ENCODE data around the gene B3GNT8. TPM values are rescaled to one million over a fixed set of nuclear protein-coding genes. Genes with fewer than 3 reads are reported as not detected.
A peak's percentile ranks its signal among the peaks of the same experiment; 100 is the strongest.
"Not testable (repeated sequence)": the region's sequence is repeated elsewhere in the genome, so short reads cannot be mapped to it uniquely, and the experiment has no call there.

Gene B3GNT8, protein sequence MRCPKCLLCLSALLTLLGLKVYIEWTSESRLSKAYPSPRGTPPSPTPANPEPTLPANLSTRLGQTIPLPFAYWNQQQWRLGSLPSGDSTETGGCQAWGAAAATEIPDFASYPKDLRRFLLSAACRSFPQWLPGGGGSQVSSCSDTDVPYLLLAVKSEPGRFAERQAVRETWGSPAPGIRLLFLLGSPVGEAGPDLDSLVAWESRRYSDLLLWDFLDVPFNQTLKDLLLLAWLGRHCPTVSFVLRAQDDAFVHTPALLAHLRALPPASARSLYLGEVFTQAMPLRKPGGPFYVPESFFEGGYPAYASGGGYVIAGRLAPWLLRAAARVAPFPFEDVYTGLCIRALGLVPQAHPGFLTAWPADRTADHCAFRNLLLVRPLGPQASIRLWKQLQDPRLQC
- 1 to 10 TPM; 3.6 to 9.1 TPM for total RNA-seq

GRCh38 chr19:41426952-41427646 lies at the start of gene B3GNT8:
TSS of gene B3GNT8 (minus strand) at chr19:41427374. CDS start at chr19:41426778, 596 bp downstream.
- H3K9me3 ChIP-seq = no peaks in the 10 kb centered on the region
- peak; percentile 83 for ATAC-seq
- intact Hi-C loops (cut with DNase I) = no loop called here
- peak; percentile 62 to 80 (median 74) for DNase-seq
- no peak within 1 kb of the TSS for H3K4me3 ChIP-seq
- H3K36me3 ChIP-seq (replicated peaks in 1 of 2; ENCODE audit: insufficient read depth in 1 of 2, low read depth in 2 of 2) = peaks cover 0 to 22% of the 10 kb centered on the region in 2 donors
- no peaks in the 10 kb centered on the region for H3K27me3 ChIP-seq
- peaks cover 9% of the 10 kb centered on the region for H3K4me1 ChIP-seq
- TF ChIP-seq POLR2A (IDR thresholded peaks at IDR 0.05) = peak; percentile 15 to 71 (median 67)
- TF ChIP-seq, protein P1, sequence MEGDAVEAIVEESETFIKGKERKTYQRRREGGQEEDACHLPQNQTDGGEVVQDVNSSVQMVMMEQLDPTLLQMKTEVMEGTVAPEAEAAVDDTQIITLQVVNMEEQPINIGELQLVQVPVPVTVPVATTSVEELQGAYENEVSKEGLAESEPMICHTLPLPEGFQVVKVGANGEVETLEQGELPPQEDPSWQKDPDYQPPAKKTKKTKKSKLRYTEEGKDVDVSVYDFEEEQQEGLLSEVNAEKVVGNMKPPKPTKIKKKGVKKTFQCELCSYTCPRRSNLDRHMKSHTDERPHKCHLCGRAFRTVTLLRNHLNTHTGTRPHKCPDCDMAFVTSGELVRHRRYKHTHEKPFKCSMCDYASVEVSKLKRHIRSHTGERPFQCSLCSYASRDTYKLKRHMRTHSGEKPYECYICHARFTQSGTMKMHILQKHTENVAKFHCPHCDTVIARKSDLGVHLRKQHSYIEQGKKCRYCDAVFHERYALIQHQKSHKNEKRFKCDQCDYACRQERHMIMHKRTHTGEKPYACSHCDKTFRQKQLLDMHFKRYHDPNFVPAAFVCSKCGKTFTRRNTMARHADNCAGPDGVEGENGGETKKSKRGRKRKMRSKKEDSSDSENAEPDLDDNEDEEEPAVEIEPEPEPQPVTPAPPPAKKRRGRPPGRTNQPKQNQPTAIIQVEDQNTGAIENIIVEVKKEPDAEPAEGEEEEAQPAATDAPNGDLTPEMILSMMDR (IDR thresholded peaks at IDR 0.05) = no peak
- H3K27ac ChIP-seq = peak within 1 kb of the TSS; percentile 78 to 85 (median 81)
- 27 to 55% methylated on average over 12 to 19 of the region's 19 CpGs for WGBS, 2 donors

GRCh38 chr19:41476583-41476982 lies 49.4 kb upstream of the B3GNT8 start:
- TF ChIP-seq, protein P1 (IDR thresholded peaks at IDR 0.05) = no peak
- TF ChIP-seq POLR2A (IDR thresholded peaks at IDR 0.05) = no peak
- DNase-seq (no peak), ATAC-seq (no peak)
- Histone ChIP-seq H3K27me3 (no peaks in the 10 kb centered on the region), H3K4me1 (no peaks in the 10 kb centered on the region), H3K36me3 (replicated peaks in 1 of 2; ENCODE audit: insufficient read depth in 1 of 2, low read depth in 2 of 2) (no peaks in the 10 kb centered on the region), H3K9me3 (no peaks in the 10 kb centered on the region), H3K4me3 (no peak overlapping the region), H3K27ac (no peak overlapping the region)
- intact Hi-C loops (cut with DNase I) = no loop called here

- ATAC-seq; H3K27ac ChIP-seq; H3K27me3 ChIP-seq; H3K9me3 ChIP-seq; H3K4me1 ChIP-seq; H3K4me3 ChIP-seq; intact Hi-C loops (cut with DNase I); H3K36me3 ChIP-seq (replicated peaks in 1 of 2; ENCODE audit: insufficient read depth in 1 of 2, low read depth in 2 of 2): not testable (repeated sequence)
- peak in 1 of 4 donors; percentile 20 for DNase-seq
- 62 to 70% methylated on average over 19 to 22 of the region's 22 CpGs for WGBS, 2 donors
Measured at GRCh38 chr19:41463257-41464256, 36.4 kb upstream of the B3GNT8 start.

GRCh38 chr19:41462497-41462896 lies 35.3 kb upstream of the B3GNT8 start:
- DNase-seq (no peak), ATAC-seq (no peak)
- WGBS, 2 donors = 60 to 72% methylated on average over 6 of the region's 6 CpGs
- intact Hi-C loops (cut with DNase I) = no loop called here
- H3K9me3 ChIP-seq = no peaks in the 10 kb centered on the region
- TF ChIP-seq, protein P1 (IDR thresholded peaks at IDR 0.05) = no peak
- no peak for TF ChIP-seq POLR2A (IDR thresholded peaks at IDR 0.05)
- H3K4me1 ChIP-seq = no peaks in the 10 kb centered on the region
- H3K4me3 ChIP-seq = no peak overlapping the region
- no peaks in the 10 kb centered on the region for H3K36me3 ChIP-seq (replicated peaks in 1 of 2; ENCODE audit: insufficient read depth in 1 of 2, low read depth in 2 of 2)
- no peak overlapping the region for H3K27ac ChIP-seq
- no peaks in the 10 kb centered on the region for H3K27me3 ChIP-seq

Measured in body of pancreas (tissue), 4 donors.